Measurements from ENCODE around the gene NME1.

GRCh38 chr17:51169340-51169739 is 16.0 kb downstream of the NME1 start:
- no peak for TF ChIP-seq CBFB (CRISPR knock-in tag; IDR thresholded peaks at IDR 0.05; ENCODE audit: low read depth)
- no peak for TF ChIP-seq CTCF (IDR thresholded peaks at IDR 0.05)

All from WTC11 (cell line).